ENCODE results near the gene HCFC1. TPM values are rescaled to one million over a fixed set of nuclear protein-coding genes. Genes with fewer than 3 reads are reported as not detected.

The HCFC1 gene
- total RNA-seq, 1 donor from 2014 or later = 74.6 TPM

- no peaks in the 10 kb centered on the region for H3K9me3 Mint-ChIP-seq (ENCODE audit: unreplicated experiment)
- DNase-seq (ENCODE audit: low spot score) = no peak
- H3K4me1 Mint-ChIP-seq (ENCODE audit: unreplicated experiment) = no peaks in the 10 kb centered on the region
- no peak overlapping the region for H3K4me3 Mint-ChIP-seq (ENCODE audit: unreplicated experiment)
- peaks cover 7% of the 10 kb centered on the region for H3K36me3 Mint-ChIP-seq (ENCODE audit: low read depth, unreplicated experiment)
- no peak overlapping the region for H3K27ac Mint-ChIP-seq (ENCODE audit: unreplicated experiment)
- no peaks in the 10 kb centered on the region for H3K27me3 Mint-ChIP-seq (ENCODE audit: unreplicated experiment)
- no peak for TF ChIP-seq CTCF (IDR thresholded peaks at IDR 0.05; ENCODE audit: unreplicated experiment)
Measured at GRCh38 chrX:153959649-153960048, 12.0 kb downstream of the HCFC1 start.

- H3K36me3 Mint-ChIP-seq (ENCODE audit: low read depth, unreplicated experiment) = peaks cover 7% of the 10 kb centered on the region
- no peak for TF ChIP-seq CTCF (IDR thresholded peaks at IDR 0.05; ENCODE audit: unreplicated experiment)
- DNase-seq (ENCODE audit: low spot score) = no peak
- no peak overlapping the region for H3K4me3 Mint-ChIP-seq (ENCODE audit: unreplicated experiment)
- no peaks in the 10 kb centered on the region for H3K9me3 Mint-ChIP-seq (ENCODE audit: unreplicated experiment)
- H3K4me1 Mint-ChIP-seq (ENCODE audit: unreplicated experiment) = no peaks in the 10 kb centered on the region
- H3K27ac Mint-ChIP-seq (ENCODE audit: unreplicated experiment) = no peak overlapping the region
- H3K27me3 Mint-ChIP-seq (ENCODE audit: unreplicated experiment) = no peaks in the 10 kb centered on the region
Measured at GRCh38 chrX:153958605-153959004, 13.0 kb downstream of the HCFC1 start.

GRCh38 chrX:153957224-153957623, 14.4 kb downstream of the HCFC1 start:
- Mint-ChIP-seq H3K4me3 (ENCODE audit: unreplicated experiment) (no peak overlapping the region), H3K27ac (ENCODE audit: unreplicated experiment) (no peak overlapping the region), H3K36me3 (ENCODE audit: low read depth, unreplicated experiment) (peaks cover 7% of the 10 kb centered on the region), H3K4me1 (ENCODE audit: unreplicated experiment) (no peaks in the 10 kb centered on the region), H3K9me3 (ENCODE audit: unreplicated experiment) (no peaks in the 10 kb centered on the region), H3K27me3 (ENCODE audit: unreplicated experiment) (no peaks in the 10 kb centered on the region)
- no peak for TF ChIP-seq CTCF (IDR thresholded peaks at IDR 0.05; ENCODE audit: unreplicated experiment)
- DNase-seq (ENCODE audit: low spot score) = no peak

GRCh38 chrX:153956044-153956907, 15.3 kb downstream of the HCFC1 start:
- no peak for DNase-seq (ENCODE audit: low spot score)
- no peaks in the 10 kb centered on the region for H3K27me3 Mint-ChIP-seq (ENCODE audit: unreplicated experiment)
- no peak overlapping the region for H3K4me3 Mint-ChIP-seq (ENCODE audit: unreplicated experiment)
- TF ChIP-seq CTCF (IDR thresholded peaks at IDR 0.05; ENCODE audit: unreplicated experiment) = no peak
- H3K9me3 Mint-ChIP-seq (ENCODE audit: unreplicated experiment) = no peaks in the 10 kb centered on the region
- H3K36me3 Mint-ChIP-seq (ENCODE audit: low read depth, unreplicated experiment) = peaks cover 7% of the 10 kb centered on the region
- H3K4me1 Mint-ChIP-seq (ENCODE audit: unreplicated experiment) = no peaks in the 10 kb centered on the region
- no peak overlapping the region for H3K27ac Mint-ChIP-seq (ENCODE audit: unreplicated experiment)

- Mint-ChIP-seq H3K9me3 (ENCODE audit: unreplicated experiment) (no peaks in the 10 kb centered on the region), H3K27ac (ENCODE audit: unreplicated experiment) (no peak overlapping the region), H3K4me1 (ENCODE audit: unreplicated experiment) (peaks cover 4% of the 10 kb centered on the region), H3K36me3 (ENCODE audit: low read depth, unreplicated experiment) (peaks cover 7% of the 10 kb centered on the region), H3K27me3 (ENCODE audit: unreplicated experiment) (peaks cover 5% of the 10 kb centered on the region), H3K4me3 (ENCODE audit: unreplicated experiment) (no peak overlapping the region)
- no peak for TF ChIP-seq CTCF (IDR thresholded peaks at IDR 0.05; ENCODE audit: unreplicated experiment)
- DNase-seq (ENCODE audit: low spot score) = no peak
Measured at GRCh38 chrX:153955228-153955732, 16.3 kb downstream of the HCFC1 start.
